ENCODE measurements around the gene CCNY.

The CCNY gene

GRCh38 chr10:35598379-35598778, 262.1 kb downstream of the CCNY start:
- no peaks in the 10 kb centered on the region for H3K36me3 ChIP-seq (replicated peaks in 1 of 2; ENCODE audit: control insufficient read depth in 2 of 2, insufficient read depth in 2 of 2, low read length in 2 of 2)
- no peak overlapping the region for H3K4me2 ChIP-seq (ENCODE audit: insufficient read depth, low read length, poor library complexity, severe bottlenecking)
- H3K18ac ChIP-seq (ENCODE audit: low read length), result no peak overlapping the region
- no peak overlapping the region for H3K23ac ChIP-seq (ENCODE audit: low read depth, low read length, poor library complexity)
- H2BK15ac ChIP-seq (ENCODE audit: low read length), result no peak overlapping the region
- H3K79me1 ChIP-seq (ENCODE audit: low read depth, low read length), result no peaks in the 10 kb centered on the region
- WGBS, 2 donors (ENCODE audit: extremely low coverage in 2 of 2, insufficient read length in 2 of 2, insufficient replicate concordance in 1 of 2), result no CpG with 5 or more reads among the region's 6 CpGs
- no peak overlapping the region for H3K14ac ChIP-seq (ENCODE audit: low read length)
- no peak overlapping the region for H3K9ac ChIP-seq (ENCODE audit: low read depth, low read length, poor library complexity)
- H3K4me3 ChIP-seq (ENCODE audit: low read length in 2 of 2), result no peak overlapping the region
- no peak for DNase-seq (ENCODE audit: low spot score)
- peaks cover 2 to 5% of the 10 kb centered on the region in 2 donors for H3K4me1 ChIP-seq (ENCODE audit: control insufficient read depth in 2 of 2, insufficient read depth in 1 of 2, low read depth in 1 of 2, low read length in 2 of 2)
- H4K91ac ChIP-seq (ENCODE audit: low read depth, low read length, poor library complexity), result no peak overlapping the region
- H2BK12ac ChIP-seq (ENCODE audit: low read length), result no peak overlapping the region
- no peaks in the 10 kb centered on the region for H3K27me3 ChIP-seq (ENCODE audit: control insufficient read depth in 3 of 3, insufficient read depth in 3 of 3, low read depth in 1 of 3, low read length in 3 of 3)
- no peak overlapping the region for H4K8ac ChIP-seq (ENCODE audit: low read depth, low read length)
- H3K9me3 ChIP-seq (replicated peaks in 1 of 2; ENCODE audit: control insufficient read depth in 2 of 2, insufficient read depth in 1 of 2, low read depth in 1 of 2, low read length in 2 of 2), result peaks cover 0 to 2% of the 10 kb centered on the region in 2 donors
- no peak overlapping the region for H2AFZ ChIP-seq (ENCODE audit: low read length)
- H2AK5ac ChIP-seq (ENCODE audit: low read depth, low read length), result no peak overlapping the region
- no peak overlapping the region for H2BK5ac ChIP-seq (ENCODE audit: low read length)
- H3K27ac ChIP-seq (replicated peaks; ENCODE audit: low read length), result no peak overlapping the region
- no peak overlapping the region for H2BK120ac ChIP-seq (ENCODE audit: low read depth, low read length)
- H3K4ac ChIP-seq (ENCODE audit: low read length), result no peak overlapping the region

GRCh38 chr10:35600193-35600592, 263.9 kb downstream of the CCNY start:
- no peak overlapping the region for H3K4ac ChIP-seq (ENCODE audit: low read length)
- WGBS, 2 donors (ENCODE audit: extremely low coverage in 2 of 2, insufficient read length in 2 of 2, insufficient replicate concordance in 1 of 2), result no CpG with 5 or more reads among the region's 2 CpGs

GRCh38 chr10:35605191-35605590, 268.9 kb downstream of the CCNY start, which contains the start of gene GJD4:
Gene GJD4 (plus strand): TSS chr10:35605341. CDS start chr10:35605568, 227 bp downstream.
- no peak within 1 kb of the TSS for H2BK5ac ChIP-seq (ENCODE audit: low read length)
- no peak within 1 kb of the TSS for H2BK120ac ChIP-seq (ENCODE audit: low read depth, low read length)
- no peak for DNase-seq (ENCODE audit: low spot score)
- no peak within 1 kb of the TSS for H3K4me2 ChIP-seq (ENCODE audit: insufficient read depth, low read length, poor library complexity, severe bottlenecking)
- no peak within 1 kb of the TSS for H2BK12ac ChIP-seq (ENCODE audit: low read length)
- no peaks in the 10 kb centered on the region for H3K36me3 ChIP-seq (replicated peaks in 1 of 2; ENCODE audit: control insufficient read depth in 2 of 2, insufficient read depth in 2 of 2, low read length in 2 of 2)
- no peaks in the 10 kb centered on the region for H3K4me1 ChIP-seq (ENCODE audit: control insufficient read depth in 2 of 2, insufficient read depth in 1 of 2, low read depth in 1 of 2, low read length in 2 of 2)
- H3K4ac ChIP-seq (ENCODE audit: low read length), result no peak within 1 kb of the TSS
- no peak within 1 kb of the TSS for H3K18ac ChIP-seq (ENCODE audit: low read length)
- H4K8ac ChIP-seq (ENCODE audit: low read depth, low read length), result no peak within 1 kb of the TSS
- no peak within 1 kb of the TSS for H3K27ac ChIP-seq (replicated peaks; ENCODE audit: low read length)
- peaks cover 0 to 5% (median 0%) of the 10 kb centered on the region in 3 experiments for H3K27me3 ChIP-seq (ENCODE audit: control insufficient read depth in 3 of 3, insufficient read depth in 3 of 3, low read depth in 1 of 3, low read length in 3 of 3)
- no peaks in the 10 kb centered on the region for H3K79me1 ChIP-seq (ENCODE audit: low read depth, low read length)
- WGBS, 2 donors (ENCODE audit: extremely low coverage in 2 of 2, insufficient read length in 2 of 2, insufficient replicate concordance in 1 of 2), result no CpG with 5 or more reads among the region's 8 CpGs
- H2AK5ac ChIP-seq (ENCODE audit: low read depth, low read length), result no peak within 1 kb of the TSS
- H2AFZ ChIP-seq (ENCODE audit: low read length), result peak within 1 kb of the TSS; percentile 31
- H3K23ac ChIP-seq (ENCODE audit: low read depth, low read length, poor library complexity), result no peak within 1 kb of the TSS
- H3K14ac ChIP-seq (ENCODE audit: low read length), result no peak within 1 kb of the TSS
- H4K91ac ChIP-seq (ENCODE audit: low read depth, low read length, poor library complexity), result no peak within 1 kb of the TSS
- H3K9me3 ChIP-seq (replicated peaks in 1 of 2; ENCODE audit: control insufficient read depth in 2 of 2, insufficient read depth in 1 of 2, low read depth in 1 of 2, low read length in 2 of 2), result peaks cover 0 to 4% of the 10 kb centered on the region in 2 donors
- no peak within 1 kb of the TSS for H2BK15ac ChIP-seq (ENCODE audit: low read length)
- no peak within 1 kb of the TSS for H3K4me3 ChIP-seq (ENCODE audit: low read length in 2 of 2)
- H3K9ac ChIP-seq (ENCODE audit: low read depth, low read length, poor library complexity), result no peak within 1 kb of the TSS

More at GRCh38 chr10:35600193-35600592, 263.9 kb downstream of the CCNY start:
- DNase-seq (ENCODE audit: low spot score), result no peak
- no peak overlapping the region for H2BK15ac ChIP-seq (ENCODE audit: low read length)
- H3K4me1 ChIP-seq (ENCODE audit: control insufficient read depth in 2 of 2, insufficient read depth in 1 of 2, low read depth in 1 of 2, low read length in 2 of 2), result no peaks in the 10 kb centered on the region
- no peaks in the 10 kb centered on the region for H3K79me1 ChIP-seq (ENCODE audit: low read depth, low read length)
- no peak overlapping the region for H4K91ac ChIP-seq (ENCODE audit: low read depth, low read length, poor library complexity)
- H3K9ac ChIP-seq (ENCODE audit: low read depth, low read length, poor library complexity), result no peak overlapping the region
- no peak overlapping the region for H3K23ac ChIP-seq (ENCODE audit: low read depth, low read length, poor library complexity)
- peaks cover 0 to 2% of the 10 kb centered on the region in 2 donors for H3K9me3 ChIP-seq (replicated peaks in 1 of 2; ENCODE audit: control insufficient read depth in 2 of 2, insufficient read depth in 1 of 2, low read depth in 1 of 2, low read length in 2 of 2)
- H2AFZ ChIP-seq (ENCODE audit: low read length), result no peak overlapping the region
- no peak overlapping the region for H3K14ac ChIP-seq (ENCODE audit: low read length)
- H2BK5ac ChIP-seq (ENCODE audit: low read length), result no peak overlapping the region
- no peak overlapping the region for H3K4me3 ChIP-seq (ENCODE audit: low read length in 2 of 2)
- H4K8ac ChIP-seq (ENCODE audit: low read depth, low read length), result no peak overlapping the region
- no peak overlapping the region for H3K27ac ChIP-seq (replicated peaks; ENCODE audit: low read length)
- peaks cover 0 to 5% (median 0%) of the 10 kb centered on the region in 3 experiments for H3K27me3 ChIP-seq (ENCODE audit: control insufficient read depth in 3 of 3, insufficient read depth in 3 of 3, low read depth in 1 of 3, low read length in 3 of 3)
- no peak overlapping the region for H2BK12ac ChIP-seq (ENCODE audit: low read length)
- H3K18ac ChIP-seq (ENCODE audit: low read length), result no peak overlapping the region
- H2BK120ac ChIP-seq (ENCODE audit: low read depth, low read length), result no peak overlapping the region
- H2AK5ac ChIP-seq (ENCODE audit: low read depth, low read length), result no peak overlapping the region
- H3K4me2 ChIP-seq (ENCODE audit: insufficient read depth, low read length, poor library complexity, severe bottlenecking), result no peak overlapping the region
- H3K36me3 ChIP-seq (replicated peaks in 1 of 2; ENCODE audit: control insufficient read depth in 2 of 2, insufficient read depth in 2 of 2, low read length in 2 of 2), result no peaks in the 10 kb centered on the region

GRCh38 chr10:35606430-35606829, 270.1 kb downstream of the CCNY start:
- Histone ChIP-seq H3K4me2 (ENCODE audit: insufficient read depth, low read length, poor library complexity, severe bottlenecking) (no peak overlapping the region), H3K27ac (replicated peaks; ENCODE audit: low read length) (no peak overlapping the region), H4K8ac (ENCODE audit: low read depth, low read length) (no peak overlapping the region), H3K14ac (ENCODE audit: low read length) (no peak overlapping the region), H2AK5ac (ENCODE audit: low read depth, low read length) (no peak overlapping the region), H2BK12ac (ENCODE audit: low read length) (no peak overlapping the region), H2BK5ac (ENCODE audit: low read length) (no peak overlapping the region), H3K23ac (ENCODE audit: low read depth, low read length, poor library complexity) (no peak overlapping the region), H3K36me3 (replicated peaks in 1 of 2; ENCODE audit: control insufficient read depth in 2 of 2, insufficient read depth in 2 of 2, low read length in 2 of 2) (no peaks in the 10 kb centered on the region), H3K9me3 (replicated peaks in 1 of 2; ENCODE audit: control insufficient read depth in 2 of 2, insufficient read depth in 1 of 2, low read depth in 1 of 2, low read length in 2 of 2) (peaks cover 0 to 6% of the 10 kb centered on the region in 2 donors), H3K4me3 (ENCODE audit: low read length in 2 of 2) (no peak overlapping the region), H3K4me1 (ENCODE audit: control insufficient read depth in 2 of 2, insufficient read depth in 1 of 2, low read depth in 1 of 2, low read length in 2 of 2) (no peaks in the 10 kb centered on the region), H3K4ac (ENCODE audit: low read length) (no peak overlapping the region), H2AFZ (ENCODE audit: low read length) (no peak overlapping the region), H3K9ac (ENCODE audit: low read depth, low read length, poor library complexity) (no peak overlapping the region), H3K27me3 (ENCODE audit: control insufficient read depth in 3 of 3, insufficient read depth in 3 of 3, low read depth in 1 of 3, low read length in 3 of 3) (peaks cover 0 to 5% (median 0%) of the 10 kb centered on the region in 3 experiments), H3K18ac (ENCODE audit: low read length) (no peak overlapping the region), H2BK15ac (ENCODE audit: low read length) (no peak overlapping the region), H3K79me1 (ENCODE audit: low read depth, low read length) (no peaks in the 10 kb centered on the region), H4K91ac (ENCODE audit: low read depth, low read length, poor library complexity) (no peak overlapping the region), H2BK120ac (ENCODE audit: low read depth, low read length) (no peak overlapping the region)
- WGBS, 2 donors (ENCODE audit: extremely low coverage in 2 of 2, insufficient read length in 2 of 2, insufficient replicate concordance in 1 of 2), result no CpG with 5 or more reads among the region's 6 CpGs
- DNase-seq (ENCODE audit: low spot score), result no peak
